ENCODE measurements around the gene DCBLD2. TPM values are rescaled to one million over a fixed set of nuclear protein-coding genes. Genes with fewer than 3 reads are reported as not detected.

The DCBLD2 gene
- total and polyA plus RNA-seq, 2 of the 13 experiments (the other 11 are each of a cell fraction or from before 2014, with no cell fraction given) = 43.8 to 56.9 TPM

DNA sequence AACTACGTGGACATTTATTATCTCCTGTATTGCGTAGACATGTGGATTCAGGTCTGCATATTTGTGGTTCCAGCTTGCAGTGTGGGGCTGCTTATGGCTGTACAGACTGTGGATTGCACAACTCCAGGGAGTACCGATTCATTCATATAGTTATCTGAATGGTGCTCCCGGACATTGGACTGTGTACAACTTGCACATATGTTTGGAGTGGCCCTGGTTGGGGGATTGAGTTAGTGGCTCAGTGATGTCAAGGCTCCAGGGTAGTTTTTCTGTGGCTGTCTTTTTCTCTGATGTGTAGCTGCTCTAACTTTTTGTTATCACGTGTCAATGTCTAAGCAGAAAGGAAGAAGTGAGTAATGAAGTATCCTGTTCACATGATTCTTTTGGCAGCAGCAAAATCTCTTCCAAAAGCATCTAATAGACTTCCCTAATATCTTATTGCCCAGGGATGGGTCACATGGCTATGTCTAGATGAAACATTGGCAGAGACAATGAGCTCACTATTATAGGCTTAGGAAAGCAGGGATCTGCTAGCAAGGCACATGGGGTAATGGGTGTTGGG lies 122.6 kb downstream of the DCBLD2 start (continued):
- TF ChIP-seq, protein P1, sequence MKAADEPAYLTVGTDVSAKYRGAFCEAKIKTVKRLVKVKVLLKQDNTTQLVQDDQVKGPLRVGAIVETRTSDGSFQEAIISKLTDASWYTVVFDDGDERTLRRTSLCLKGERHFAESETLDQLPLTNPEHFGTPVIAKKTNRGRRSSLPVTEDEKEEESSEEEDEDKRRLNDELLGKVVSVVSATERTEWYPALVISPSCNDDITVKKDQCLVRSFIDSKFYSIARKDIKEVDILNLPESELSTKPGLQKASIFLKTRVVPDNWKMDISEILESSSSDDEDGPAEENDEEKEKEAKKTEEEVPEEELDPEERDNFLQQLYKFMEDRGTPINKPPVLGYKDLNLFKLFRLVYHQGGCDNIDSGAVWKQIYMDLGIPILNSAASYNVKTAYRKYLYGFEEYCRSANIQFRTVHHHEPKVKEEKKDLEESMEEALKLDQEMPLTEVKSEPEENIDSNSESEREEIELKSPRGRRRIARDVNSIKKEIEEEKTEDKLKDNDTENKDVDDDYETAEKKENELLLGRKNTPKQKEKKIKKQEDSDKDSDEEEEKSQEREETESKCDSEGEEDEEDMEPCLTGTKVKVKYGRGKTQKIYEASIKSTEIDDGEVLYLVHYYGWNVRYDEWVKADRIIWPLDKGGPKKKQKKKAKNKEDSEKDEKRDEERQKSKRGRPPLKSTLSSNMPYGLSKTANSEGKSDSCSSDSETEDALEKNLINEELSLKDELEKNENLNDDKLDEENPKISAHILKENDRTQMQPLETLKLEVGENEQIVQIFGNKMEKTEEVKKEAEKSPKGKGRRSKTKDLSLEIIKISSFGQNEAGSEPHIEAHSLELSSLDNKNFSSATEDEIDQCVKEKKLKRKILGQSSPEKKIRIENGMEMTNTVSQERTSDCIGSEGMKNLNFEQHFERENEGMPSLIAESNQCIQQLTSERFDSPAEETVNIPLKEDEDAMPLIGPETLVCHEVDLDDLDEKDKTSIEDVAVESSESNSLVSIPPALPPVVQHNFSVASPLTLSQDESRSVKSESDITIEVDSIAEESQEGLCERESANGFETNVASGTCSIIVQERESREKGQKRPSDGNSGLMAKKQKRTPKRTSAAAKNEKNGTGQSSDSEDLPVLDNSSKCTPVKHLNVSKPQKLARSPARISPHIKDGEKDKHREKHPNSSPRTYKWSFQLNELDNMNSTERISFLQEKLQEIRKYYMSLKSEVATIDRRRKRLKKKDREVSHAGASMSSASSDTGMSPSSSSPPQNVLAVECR (CRISPR knock-in tag; IDR thresholded peaks at IDR 0.05; ENCODE audit: borderline replicate concordance) = peak; percentile 54; the same call in 1 of the 2 replicates
- peak; percentile 66 for TF ChIP-seq XRCC5 (optimal IDR thresholded peaks at IDR 0.05; ENCODE audit: low read length)
- 0 out of 3 replicates have a peak, but pooled peaks have one; percentile 46 for TF ChIP-seq MXI1 (IDR thresholded peaks at IDR 0.05; ENCODE audit: borderline replicate concordance, low read depth, low read length)
- TF ChIP-seq ATAD3A (CRISPR knock-in tag; IDR thresholded peaks at IDR 0.05) = no peak
- no peak for TF ChIP-seq KAT7 (CRISPR knock-in tag; IDR thresholded peaks at IDR 0.05; ENCODE audit: borderline replicate concordance)
- TF ChIP-seq HDAC2 (CRISPR knock-in tag; IDR thresholded peaks at IDR 0.05) = peak; percentile 95
- peak; percentile 73 for TF ChIP-seq ARNTL (CRISPR knock-in tag; IDR thresholded peaks at IDR 0.05)
- TF ChIP-seq, protein P2, sequence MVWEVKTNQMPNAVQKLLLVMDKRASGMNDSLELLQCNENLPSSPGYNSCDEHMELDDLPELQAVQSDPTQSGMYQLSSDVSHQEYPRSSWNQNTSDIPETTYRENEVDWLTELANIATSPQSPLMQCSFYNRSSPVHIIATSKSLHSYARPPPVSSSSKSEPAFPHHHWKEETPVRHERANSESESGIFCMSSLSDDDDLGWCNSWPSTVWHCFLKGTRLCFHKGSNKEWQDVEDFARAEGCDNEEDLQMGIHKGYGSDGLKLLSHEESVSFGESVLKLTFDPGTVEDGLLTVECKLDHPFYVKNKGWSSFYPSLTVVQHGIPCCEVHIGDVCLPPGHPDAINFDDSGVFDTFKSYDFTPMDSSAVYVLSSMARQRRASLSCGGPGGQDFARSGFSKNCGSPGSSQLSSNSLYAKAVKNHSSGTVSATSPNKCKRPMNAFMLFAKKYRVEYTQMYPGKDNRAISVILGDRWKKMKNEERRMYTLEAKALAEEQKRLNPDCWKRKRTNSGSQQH (CRISPR knock-in tag; IDR thresholded peaks at IDR 0.05; ENCODE audit: low read depth) = peak; percentile 70; the same call in 1 of the 2 replicates
- TF ChIP-seq, protein P3, sequence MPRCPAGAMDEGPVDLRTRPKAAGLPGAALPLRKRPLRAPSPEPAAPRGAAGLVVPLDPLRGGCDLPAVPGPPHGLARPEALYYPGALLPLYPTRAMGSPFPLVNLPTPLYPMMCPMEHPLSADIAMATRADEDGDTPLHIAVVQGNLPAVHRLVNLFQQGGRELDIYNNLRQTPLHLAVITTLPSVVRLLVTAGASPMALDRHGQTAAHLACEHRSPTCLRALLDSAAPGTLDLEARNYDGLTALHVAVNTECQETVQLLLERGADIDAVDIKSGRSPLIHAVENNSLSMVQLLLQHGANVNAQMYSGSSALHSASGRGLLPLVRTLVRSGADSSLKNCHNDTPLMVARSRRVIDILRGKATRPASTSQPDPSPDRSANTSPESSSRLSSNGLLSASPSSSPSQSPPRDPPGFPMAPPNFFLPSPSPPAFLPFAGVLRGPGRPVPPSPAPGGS (CRISPR knock-in tag; IDR thresholded peaks at IDR 0.05) = no peak
- TF ChIP-seq FOXJ3 (CRISPR knock-in tag; IDR thresholded peaks at IDR 0.05; ENCODE audit: borderline replicate concordance) = peak; percentile 84; the same call in 1 of the 2 replicates
- TF ChIP-seq, protein P4, sequence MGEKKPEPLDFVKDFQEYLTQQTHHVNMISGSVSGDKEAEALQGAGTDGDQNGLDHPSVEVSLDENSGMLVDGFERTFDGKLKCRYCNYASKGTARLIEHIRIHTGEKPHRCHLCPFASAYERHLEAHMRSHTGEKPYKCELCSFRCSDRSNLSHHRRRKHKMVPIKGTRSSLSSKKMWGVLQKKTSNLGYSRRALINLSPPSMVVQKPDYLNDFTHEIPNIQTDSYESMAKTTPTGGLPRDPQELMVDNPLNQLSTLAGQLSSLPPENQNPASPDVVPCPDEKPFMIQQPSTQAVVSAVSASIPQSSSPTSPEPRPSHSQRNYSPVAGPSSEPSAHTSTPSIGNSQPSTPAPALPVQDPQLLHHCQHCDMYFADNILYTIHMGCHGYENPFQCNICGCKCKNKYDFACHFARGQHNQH (CRISPR knock-in tag; IDR thresholded peaks at IDR 0.05) = peak; percentile 84
- peak; percentile 79; the same call in 1 of the 2 replicates for TF ChIP-seq REPIN1 (CRISPR knock-in tag; IDR thresholded peaks at IDR 0.05; ENCODE audit: borderline replicate concordance, low read depth)
- TF ChIP-seq ZFYVE20 (CRISPR knock-in tag; IDR thresholded peaks at IDR 0.05; ENCODE audit: borderline replicate concordance, low read depth) = no peak
- TF ChIP-seq, protein P5, sequence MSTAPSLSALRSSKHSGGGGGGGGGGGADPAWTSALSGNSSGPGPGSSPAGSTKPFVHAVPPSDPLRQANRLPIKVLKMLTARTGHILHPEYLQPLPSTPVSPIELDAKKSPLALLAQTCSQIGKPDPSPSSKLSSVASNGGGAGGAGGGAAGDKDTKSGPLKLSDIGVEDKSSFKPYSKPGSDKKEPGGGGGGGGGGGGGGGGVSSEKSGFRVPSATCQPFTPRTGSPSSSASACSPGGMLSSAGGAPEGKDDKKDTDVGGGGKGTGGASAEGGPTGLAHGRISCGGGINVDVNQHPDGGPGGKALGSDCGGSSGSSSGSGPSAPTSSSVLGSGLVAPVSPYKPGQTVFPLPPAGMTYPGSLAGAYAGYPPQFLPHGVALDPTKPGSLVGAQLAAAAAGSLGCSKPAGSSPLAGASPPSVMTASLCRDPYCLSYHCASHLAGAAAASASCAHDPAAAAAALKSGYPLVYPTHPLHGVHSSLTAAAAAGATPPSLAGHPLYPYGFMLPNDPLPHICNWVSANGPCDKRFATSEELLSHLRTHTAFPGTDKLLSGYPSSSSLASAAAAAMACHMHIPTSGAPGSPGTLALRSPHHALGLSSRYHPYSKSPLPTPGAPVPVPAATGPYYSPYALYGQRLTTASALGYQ (CRISPR knock-in tag; IDR thresholded peaks at IDR 0.05) = 0 out of 2 replicates have a peak, but pooled peaks have one; percentile 62

Data from HepG2 (cell line).